ENCODE data around the gene SCAF8. TPM values are rescaled to one million over a fixed set of nuclear protein-coding genes. Genes with fewer than 3 reads are reported as not detected.

Gene SCAF8
- total and polyA plus RNA-seq, 10 donors = 10.5 to 60.7 (median 52.2) TPM

DNA sequence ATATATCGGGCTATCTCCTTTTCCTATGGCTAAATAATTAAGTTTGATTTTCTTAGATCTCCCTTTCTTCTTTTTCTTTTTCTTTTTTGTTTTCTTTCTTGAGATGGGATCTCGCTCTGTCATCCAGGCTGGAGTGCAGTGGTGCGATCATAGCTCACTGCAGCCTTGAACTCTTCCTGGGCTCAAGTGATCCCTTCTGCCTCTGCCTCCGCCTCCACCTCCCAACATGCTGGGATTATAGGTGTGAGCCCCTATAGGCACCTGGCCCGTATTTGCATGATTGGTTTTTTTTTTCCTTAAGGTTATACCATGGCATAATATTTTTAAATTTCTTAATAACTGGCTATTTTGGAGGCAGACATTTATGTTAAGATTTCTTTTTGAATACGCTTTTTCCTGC, 106.3 kb downstream of the SCAF8 start:
- WGBS, 5 donors = 93 to 97% (median 97%) methylated on average over 6 of the region's 6 CpGs
- DNase-seq = no peak
- Histone ChIP-seq H3K4me3 (no peak overlapping the region), H3K36me3 (peaks cover 0 to 30% (median 0%) of the 10 kb centered on the region in 6 donors), H3K9me3 (no peaks in the 10 kb centered on the region), H3K27ac (no peak overlapping the region), H3K27me3 (replicated peaks in 1 of 7) (no peaks in the 10 kb centered on the region), H3K4me1 (peaks cover 0 to 45% (median 22%) of the 10 kb centered on the region in 6 donors)
- intact Hi-C loops (cut with DNase I; ENCODE audit: low total_unique reads) = no loop called here
- TF ChIP-seq, protein P1, sequence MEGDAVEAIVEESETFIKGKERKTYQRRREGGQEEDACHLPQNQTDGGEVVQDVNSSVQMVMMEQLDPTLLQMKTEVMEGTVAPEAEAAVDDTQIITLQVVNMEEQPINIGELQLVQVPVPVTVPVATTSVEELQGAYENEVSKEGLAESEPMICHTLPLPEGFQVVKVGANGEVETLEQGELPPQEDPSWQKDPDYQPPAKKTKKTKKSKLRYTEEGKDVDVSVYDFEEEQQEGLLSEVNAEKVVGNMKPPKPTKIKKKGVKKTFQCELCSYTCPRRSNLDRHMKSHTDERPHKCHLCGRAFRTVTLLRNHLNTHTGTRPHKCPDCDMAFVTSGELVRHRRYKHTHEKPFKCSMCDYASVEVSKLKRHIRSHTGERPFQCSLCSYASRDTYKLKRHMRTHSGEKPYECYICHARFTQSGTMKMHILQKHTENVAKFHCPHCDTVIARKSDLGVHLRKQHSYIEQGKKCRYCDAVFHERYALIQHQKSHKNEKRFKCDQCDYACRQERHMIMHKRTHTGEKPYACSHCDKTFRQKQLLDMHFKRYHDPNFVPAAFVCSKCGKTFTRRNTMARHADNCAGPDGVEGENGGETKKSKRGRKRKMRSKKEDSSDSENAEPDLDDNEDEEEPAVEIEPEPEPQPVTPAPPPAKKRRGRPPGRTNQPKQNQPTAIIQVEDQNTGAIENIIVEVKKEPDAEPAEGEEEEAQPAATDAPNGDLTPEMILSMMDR (IDR thresholded peaks at IDR 0.05 in 8 of 11, conservative IDR thresholded peaks at IDR 0.05 in 3 of 11) = no peak
- TF ChIP-seq POLR2AphosphoS5 (IDR thresholded peaks at IDR 0.05) = no peak
- TF ChIP-seq POLR2A (IDR thresholded peaks at IDR 0.05) = no peak

DNA sequence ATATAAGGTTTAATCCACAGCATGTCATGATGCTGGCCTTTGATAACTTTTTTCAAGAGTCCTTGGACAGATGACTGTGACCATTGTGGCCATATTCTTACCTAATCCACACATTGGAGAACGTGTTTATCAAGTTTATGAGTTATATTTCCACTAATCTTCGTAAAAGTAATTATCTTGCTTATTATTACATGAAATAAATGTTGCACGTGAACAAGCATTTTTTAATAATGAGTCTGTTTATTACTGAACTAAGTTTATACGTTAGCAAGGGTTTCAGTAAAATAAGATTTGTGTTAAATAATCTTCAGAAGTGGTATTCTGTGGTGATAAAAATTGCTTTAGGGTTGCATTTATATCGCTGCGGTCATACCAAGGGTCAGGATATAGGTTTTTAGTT, 107.1 kb downstream of the SCAF8 start:
- no peaks in the 10 kb centered on the region for H3K9me3 ChIP-seq
- no peak for TF ChIP-seq POLR2AphosphoS5 (IDR thresholded peaks at IDR 0.05)
- DNase-seq = no peak
- H3K36me3 ChIP-seq = peaks cover 0 to 31% (median under 1%) of the 10 kb centered on the region in 6 donors
- peaks cover 0 to 37% (median 15%) of the 10 kb centered on the region in 6 donors for H3K4me1 ChIP-seq
- no peak overlapping the region for H3K27ac ChIP-seq
- no peaks in the 10 kb centered on the region for H3K27me3 ChIP-seq (replicated peaks in 1 of 7)
- intact Hi-C loops (cut with DNase I; ENCODE audit: low total_unique reads) = no loop called here
- no peak overlapping the region for H3K4me3 ChIP-seq
- WGBS, 5 donors = 96 to 99% (median 97%) methylated on average over 6 of the region's 6 CpGs

DNA sequence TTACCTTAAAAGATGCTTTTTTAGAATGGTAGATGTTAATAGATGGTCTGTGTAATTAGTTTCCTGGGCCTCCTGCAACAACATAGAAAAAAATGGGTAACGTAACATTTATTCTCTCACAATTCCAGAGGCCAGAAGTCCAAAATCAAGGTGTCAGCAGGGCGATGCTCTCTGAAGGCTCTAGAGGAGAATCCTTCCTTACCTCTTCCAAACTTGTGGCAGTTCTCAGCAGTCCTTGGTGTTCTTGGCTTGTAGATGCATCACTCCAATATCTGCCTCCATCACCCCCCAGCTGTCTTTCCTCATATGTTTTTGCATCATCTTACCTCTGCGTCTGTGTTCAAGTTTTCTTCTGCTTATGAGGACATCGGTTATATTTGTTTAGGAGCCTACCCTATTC, 107.9 kb downstream of the SCAF8 start:
- no peaks in the 10 kb centered on the region for H3K27me3 ChIP-seq (replicated peaks in 1 of 7)
- peaks cover 0 to 33% (median 2%) of the 10 kb centered on the region in 6 donors for H3K36me3 ChIP-seq
- H3K4me3 ChIP-seq = no peak overlapping the region
- no peak for DNase-seq
- no peaks in the 10 kb centered on the region for H3K9me3 ChIP-seq
- 85 to 99% (median 92%) methylated on average over 4 of the region's 4 CpGs for WGBS, 5 donors
- TF ChIP-seq POLR2A (IDR thresholded peaks at IDR 0.05) (no peak), POLR2AphosphoS5 (IDR thresholded peaks at IDR 0.05) (no peak)
- TF ChIP-seq, protein P1 (IDR thresholded peaks at IDR 0.05 in 8 of 11, conservative IDR thresholded peaks at IDR 0.05 in 3 of 11) = no peak
- intact Hi-C loops (cut with DNase I; ENCODE audit: low total_unique reads) = no loop called here
- peaks cover 0 to 33% (median 12%) of the 10 kb centered on the region in 6 donors for H3K4me1 ChIP-seq
- no peak overlapping the region for H3K27ac ChIP-seq

DNA sequence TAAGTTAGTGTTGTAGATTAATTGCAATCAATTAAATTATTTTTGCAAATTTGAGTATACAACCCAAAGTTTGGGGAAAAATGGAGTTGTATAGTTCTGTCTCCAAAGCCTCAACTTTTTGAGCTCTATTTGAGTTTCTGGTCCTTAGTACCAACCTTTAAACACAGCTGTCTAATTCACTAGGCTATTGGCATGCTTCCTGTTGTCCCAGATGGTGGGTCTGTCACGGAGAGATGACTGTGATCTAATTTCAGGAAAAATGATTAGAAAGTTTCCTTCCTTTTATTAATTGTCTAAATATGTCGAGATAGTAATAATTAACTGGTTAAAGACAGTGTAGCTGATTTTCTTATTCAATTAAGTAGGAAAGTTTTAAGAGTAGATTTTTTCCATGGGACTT, 109.6 kb downstream of the SCAF8 start:
- intact Hi-C loops (cut with DNase I; ENCODE audit: low total_unique reads) = no loop called here
- DNase-seq = no peak
- Histone ChIP-seq H3K27me3 (replicated peaks in 1 of 7) (no peaks in the 10 kb centered on the region), H3K27ac (no peak overlapping the region), H3K4me3 (no peak overlapping the region), H3K9me3 (no peaks in the 10 kb centered on the region), H3K36me3 (peaks cover 0 to 30% (median 2%) of the 10 kb centered on the region in 6 donors), H3K4me1 (peaks cover 0 to 28% (median 10%) of the 10 kb centered on the region in 6 donors)
- TF ChIP-seq POLR2A (IDR thresholded peaks at IDR 0.05) (no peak), POLR2AphosphoS5 (IDR thresholded peaks at IDR 0.05) (no peak)
- TF ChIP-seq, protein P1 (IDR thresholded peaks at IDR 0.05 in 8 of 11, conservative IDR thresholded peaks at IDR 0.05 in 3 of 11) = no peak
- WGBS, 5 donors = 32 to 43% (median 38%) methylated on average over 2 of the region's 2 CpGs

DNA sequence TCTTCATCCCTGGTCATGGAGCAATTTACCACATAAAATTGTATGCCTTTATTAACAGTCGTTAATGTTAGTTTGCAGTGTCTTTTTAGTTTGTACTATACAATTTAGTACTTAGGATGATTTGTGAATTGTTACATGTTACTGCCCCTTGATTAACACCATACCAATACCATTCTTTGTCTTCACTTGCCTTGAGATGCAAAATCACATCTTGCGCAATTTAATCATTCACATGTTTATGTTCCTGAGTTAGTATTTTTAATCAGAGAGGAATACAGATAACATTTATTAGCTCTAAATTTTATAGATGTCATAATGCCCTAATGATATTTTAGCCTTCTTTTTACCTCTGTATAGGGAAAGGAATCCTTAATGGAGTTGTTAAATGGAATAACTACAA, 114.1 kb downstream of the SCAF8 start:
- Histone ChIP-seq H3K9me3 (no peaks in the 10 kb centered on the region), H3K27ac (no peak overlapping the region), H3K36me3 (peaks cover 0 to 25% (median 2%) of the 10 kb centered on the region in 6 donors), H3K27me3 (replicated peaks in 1 of 7) (no peaks in the 10 kb centered on the region), H3K4me3 (no peak overlapping the region), H3K4me1 (peaks cover 0 to 19% (median 8%) of the 10 kb centered on the region in 6 donors)
- WGBS, 5 donors = 93 to 100% (median 95%) methylated on average over 2 of the region's 2 CpGs
- intact Hi-C loops (cut with DNase I; ENCODE audit: low total_unique reads) = no loop called here
- no peak for DNase-seq
- TF ChIP-seq POLR2AphosphoS5 (IDR thresholded peaks at IDR 0.05) (no peak), POLR2A (IDR thresholded peaks at IDR 0.05) (no peak)
- TF ChIP-seq, protein P1 (IDR thresholded peaks at IDR 0.05 in 8 of 11, conservative IDR thresholded peaks at IDR 0.05 in 3 of 11) = no peak

All from spleen (tissue), 11 donors.